ENCODE data around the gene PPP4C. TPM values are rescaled to one million over a fixed set of nuclear protein-coding genes. Genes with fewer than 3 reads are reported as not detected.
"Not testable (repeated sequence)": the region's sequence is repeated elsewhere in the genome, so short reads cannot be mapped to it uniquely, and the experiment has no call there.

The PPP4C gene
- 100 to 1,000 TPM; 114 to 124 TPM for total RNA-seq

DNA sequence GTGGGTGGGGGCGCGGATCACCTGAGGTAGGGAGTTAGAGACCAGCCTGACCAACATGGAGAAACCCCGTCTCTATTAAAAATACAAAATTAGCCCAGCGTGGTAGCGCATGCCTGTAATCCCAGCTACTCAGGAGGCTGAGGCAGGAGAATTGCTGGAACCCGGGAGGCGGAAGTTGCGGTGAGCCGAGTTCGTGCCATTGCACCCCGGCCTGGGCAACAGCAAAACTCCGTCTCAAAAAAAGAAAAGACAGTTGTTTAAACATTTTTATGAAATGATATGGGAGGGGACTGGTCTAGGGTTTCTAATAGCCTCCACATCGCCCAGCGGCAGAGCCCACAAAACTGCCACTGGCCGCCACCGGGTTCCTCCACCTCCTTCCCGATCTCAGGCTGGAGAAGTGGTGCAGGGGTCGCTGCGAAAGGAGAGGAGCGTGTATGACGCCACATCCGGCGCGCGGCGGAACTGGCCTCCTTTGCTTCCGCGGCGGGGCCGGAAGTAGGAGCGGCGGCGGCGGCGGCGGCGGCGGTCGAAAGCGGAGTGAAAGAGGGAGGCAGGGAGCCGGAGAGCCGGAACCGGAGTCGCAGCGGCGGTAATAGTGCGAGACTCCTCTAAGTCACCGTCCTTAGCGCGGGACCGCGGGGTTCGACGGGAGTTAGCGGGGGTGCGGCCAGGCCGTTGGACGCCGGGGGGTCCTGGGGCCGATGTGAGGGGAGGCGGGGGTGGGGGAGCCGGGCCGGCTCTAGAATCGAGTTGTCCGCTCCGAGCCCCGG is at the start of gene PPP4C:
Gene PPP4C, plus strand, starts transcription at position 492 of the 773 bp plus-strand sequence. CDS start 384 bp downstream, outside the sequence.
- peaks cover 11 to 29% of the 10 kb centered on the region in 2 donors for H3K36me3 Mint-ChIP-seq (ENCODE audit: insufficient read depth in 2 of 2)
- no peaks in the 10 kb centered on the region for H3K27me3 Mint-ChIP-seq (ENCODE audit: low read depth)
- H3K9me3 Mint-ChIP-seq, result no peaks in the 10 kb centered on the region
- H3K4me1 Mint-ChIP-seq (ENCODE audit: low read depth), result peaks cover 40% of the 10 kb centered on the region
- peak within 1 kb of the TSS; percentile 97 for H3K4me3 Mint-ChIP-seq
- DNase-seq, result peak; percentile 93 to 95
- H3K27ac Mint-ChIP-seq, result peak within 1 kb of the TSS; percentile 93
- ATAC-seq (replicated peaks in 1 of 2), result peak; percentile 93

DNA sequence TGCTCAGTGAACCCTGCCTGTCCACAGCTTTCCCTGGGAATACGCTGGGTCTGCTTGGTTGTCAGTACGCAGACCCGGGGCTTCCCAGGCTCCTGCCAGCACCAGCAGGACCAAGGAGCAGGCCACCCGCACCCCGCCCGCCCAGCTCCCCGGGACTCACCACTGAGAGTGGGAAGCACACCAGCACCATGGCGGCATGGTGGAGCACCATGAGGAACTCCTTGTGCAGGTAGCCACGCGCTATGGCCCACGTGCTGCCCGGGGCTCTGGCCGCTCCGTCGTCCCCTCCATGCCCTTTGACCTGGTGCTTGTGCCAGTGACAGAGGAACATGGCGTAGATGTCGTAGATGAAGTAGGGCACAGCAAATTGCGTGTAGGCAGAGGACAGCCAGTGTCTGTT is 49.3 kb upstream of the PPP4C start:
- ATAC-seq (replicated peaks in 1 of 2), result no peak
- H3K27me3 Mint-ChIP-seq (ENCODE audit: low read depth), result peaks cover 38% of the 10 kb centered on the region
- H3K36me3 Mint-ChIP-seq (ENCODE audit: insufficient read depth in 2 of 2), result no peaks in the 10 kb centered on the region
- no peaks in the 10 kb centered on the region for H3K9me3 Mint-ChIP-seq
- H3K27ac Mint-ChIP-seq, result no peak overlapping the region
- H3K4me3 Mint-ChIP-seq, result no peak overlapping the region
- no peak for DNase-seq
- H3K4me1 Mint-ChIP-seq (ENCODE audit: low read depth), result peaks cover 6% of the 10 kb centered on the region

GRCh38 chr16:30027588-30028437 is 48.0 kb upstream of the PPP4C start:
- no peak overlapping the region for H3K4me3 Mint-ChIP-seq
- ATAC-seq (replicated peaks in 1 of 2), result no peak
- peaks cover 13% of the 10 kb centered on the region for H3K4me1 Mint-ChIP-seq (ENCODE audit: low read depth)
- DNase-seq, result no peak
- H3K9me3 Mint-ChIP-seq, result no peaks in the 10 kb centered on the region
- H3K36me3 Mint-ChIP-seq (ENCODE audit: insufficient read depth in 2 of 2), result no peaks in the 10 kb centered on the region
- H3K27me3 Mint-ChIP-seq (ENCODE audit: low read depth), result peaks cover 47% of the 10 kb centered on the region
- H3K27ac Mint-ChIP-seq, result no peak overlapping the region

DNA sequence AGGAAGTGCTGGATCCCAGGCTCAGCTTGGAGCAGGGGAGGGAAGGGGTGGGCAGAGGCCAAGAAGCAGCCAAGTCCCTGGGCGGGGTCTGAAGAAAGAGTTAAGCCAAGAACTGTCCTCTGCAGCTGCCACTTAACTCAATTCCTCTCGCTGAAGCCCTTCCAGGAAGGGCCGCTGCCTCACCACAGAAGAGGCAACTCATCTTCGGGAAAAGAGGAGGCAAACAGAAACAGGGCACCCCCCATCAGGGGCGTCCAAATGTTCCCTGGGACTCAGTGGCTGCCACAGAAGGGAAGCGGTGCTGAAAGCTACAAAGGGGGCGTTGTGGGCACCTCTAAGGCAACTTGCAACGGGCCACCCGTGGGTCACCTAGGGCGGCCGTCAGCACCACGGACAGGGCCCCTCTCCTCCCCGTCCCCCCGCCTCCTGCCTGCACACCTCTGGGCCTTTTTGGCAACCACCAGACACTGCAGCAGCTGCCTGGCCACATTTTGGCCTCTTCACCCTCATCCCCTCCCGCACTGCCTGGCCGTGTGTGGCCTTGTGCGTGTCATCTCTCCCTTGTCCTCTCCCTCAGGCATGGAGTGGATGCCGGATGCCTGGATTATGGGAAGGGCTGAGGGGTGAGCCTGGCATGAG is 47.2 kb upstream of the PPP4C start:
- H3K4me1 Mint-ChIP-seq (ENCODE audit: low read depth), result peaks cover 13% of the 10 kb centered on the region
- H3K4me3 Mint-ChIP-seq, result no peak overlapping the region
- H3K27me3 Mint-ChIP-seq (ENCODE audit: low read depth), result peaks cover 47% of the 10 kb centered on the region
- no peaks in the 10 kb centered on the region for H3K9me3 Mint-ChIP-seq
- ATAC-seq (replicated peaks in 1 of 2), result no peak
- no peak overlapping the region for H3K27ac Mint-ChIP-seq
- no peaks in the 10 kb centered on the region for H3K36me3 Mint-ChIP-seq (ENCODE audit: insufficient read depth in 2 of 2)
- peak; percentile 41 for DNase-seq

- H3K9me3 Mint-ChIP-seq, result no peaks in the 10 kb centered on the region
- H3K4me3 Mint-ChIP-seq, result peak overlapping the region in 1 of 2 donors; percentile 39
- H3K27ac Mint-ChIP-seq, result no peak overlapping the region
- no peaks in the 10 kb centered on the region for H3K36me3 Mint-ChIP-seq (ENCODE audit: insufficient read depth in 2 of 2)
- peaks cover 13% of the 10 kb centered on the region for H3K4me1 Mint-ChIP-seq (ENCODE audit: low read depth)
- H3K27me3 Mint-ChIP-seq (ENCODE audit: low read depth), result peaks cover 47% of the 10 kb centered on the region
- no peak for DNase-seq
- ATAC-seq (replicated peaks in 1 of 2), result no peak
Measured at GRCh38 chr16:30030011-30030685, 45.6 kb upstream of the PPP4C start.

DNA sequence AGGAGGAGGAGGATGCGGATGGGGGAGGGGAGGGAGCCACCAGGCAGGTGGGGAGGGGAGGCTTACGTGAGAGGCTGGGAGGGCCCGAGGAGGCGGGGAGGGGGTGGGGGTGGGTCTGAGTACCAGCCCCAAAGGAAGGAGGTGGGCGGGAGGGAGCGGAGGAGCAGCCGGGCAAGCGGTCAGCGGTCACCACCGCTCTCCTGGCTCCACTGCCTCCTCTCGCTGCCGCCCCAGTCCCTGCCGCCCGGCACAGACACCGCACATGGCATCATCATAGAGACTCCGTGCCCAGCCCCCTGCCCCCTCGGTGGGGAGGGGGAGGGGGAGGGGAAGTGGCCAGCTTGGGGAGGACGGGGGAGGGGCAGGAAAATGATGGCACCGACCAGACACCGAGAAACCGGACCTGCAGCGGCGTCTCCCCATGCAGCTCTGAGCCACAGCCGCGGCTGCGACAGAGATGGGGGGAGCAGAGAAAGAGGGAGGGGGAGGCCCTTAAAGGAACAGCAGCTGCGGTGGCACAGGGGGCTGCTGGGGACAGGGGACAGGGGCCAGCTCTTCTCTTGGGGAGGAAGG is 44.9 kb upstream of the PPP4C start, which contains the start of gene TLCD3B:
Gene TLCD3B, minus strand, starts transcription at position 431 of the 573 bp plus-strand sequence. CDS start 744 bp downstream, outside the sequence.
- DNase-seq (no peak), ATAC-seq (replicated peaks in 1 of 2) (peak in 1 of 2 donors; percentile 17)
- H3K9me3 Mint-ChIP-seq, result no peaks in the 10 kb centered on the region
- H3K36me3 Mint-ChIP-seq (ENCODE audit: insufficient read depth in 2 of 2), result no peaks in the 10 kb centered on the region
- H3K27me3 Mint-ChIP-seq (ENCODE audit: low read depth), result peaks cover 53% of the 10 kb centered on the region
- no peak within 1 kb of the TSS for H3K27ac Mint-ChIP-seq
- H3K4me3 Mint-ChIP-seq, result peak within 1 kb of the TSS; percentile 39 to 63
- H3K4me1 Mint-ChIP-seq (ENCODE audit: low read depth), result peaks cover 13% of the 10 kb centered on the region

DNA sequence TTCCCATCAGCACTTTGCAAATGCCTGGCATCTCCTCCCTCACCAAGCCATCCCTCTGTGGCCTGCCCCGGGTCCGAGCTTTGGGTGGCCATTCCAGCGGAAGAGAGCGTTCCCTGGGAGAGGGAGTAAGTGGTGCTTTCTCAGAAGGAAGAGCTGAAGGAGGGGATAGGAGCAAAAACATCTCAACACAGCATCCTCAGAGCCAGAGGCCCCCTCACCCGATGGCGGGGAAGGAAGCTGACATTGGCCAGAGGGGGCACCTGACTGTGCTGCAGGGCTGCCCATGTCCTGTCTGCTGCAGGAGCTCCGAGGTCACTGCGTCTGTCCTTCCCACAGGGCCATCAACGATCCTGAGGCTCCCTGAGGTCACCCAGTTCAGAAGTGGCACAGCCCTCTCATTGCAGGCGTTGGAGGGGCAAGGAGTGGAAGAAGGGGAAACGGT is 44.3 kb upstream of the PPP4C start:
- Mint-ChIP-seq H3K36me3 (ENCODE audit: insufficient read depth in 2 of 2) (no peaks in the 10 kb centered on the region), H3K4me1 (ENCODE audit: low read depth) (peaks cover 13% of the 10 kb centered on the region), H3K4me3 (no peak overlapping the region), H3K27ac (no peak overlapping the region), H3K9me3 (no peaks in the 10 kb centered on the region), H3K27me3 (ENCODE audit: low read depth) (peaks cover 53% of the 10 kb centered on the region)
- DNase-seq, result no peak
- no peak for ATAC-seq (replicated peaks in 1 of 2)

DNA sequence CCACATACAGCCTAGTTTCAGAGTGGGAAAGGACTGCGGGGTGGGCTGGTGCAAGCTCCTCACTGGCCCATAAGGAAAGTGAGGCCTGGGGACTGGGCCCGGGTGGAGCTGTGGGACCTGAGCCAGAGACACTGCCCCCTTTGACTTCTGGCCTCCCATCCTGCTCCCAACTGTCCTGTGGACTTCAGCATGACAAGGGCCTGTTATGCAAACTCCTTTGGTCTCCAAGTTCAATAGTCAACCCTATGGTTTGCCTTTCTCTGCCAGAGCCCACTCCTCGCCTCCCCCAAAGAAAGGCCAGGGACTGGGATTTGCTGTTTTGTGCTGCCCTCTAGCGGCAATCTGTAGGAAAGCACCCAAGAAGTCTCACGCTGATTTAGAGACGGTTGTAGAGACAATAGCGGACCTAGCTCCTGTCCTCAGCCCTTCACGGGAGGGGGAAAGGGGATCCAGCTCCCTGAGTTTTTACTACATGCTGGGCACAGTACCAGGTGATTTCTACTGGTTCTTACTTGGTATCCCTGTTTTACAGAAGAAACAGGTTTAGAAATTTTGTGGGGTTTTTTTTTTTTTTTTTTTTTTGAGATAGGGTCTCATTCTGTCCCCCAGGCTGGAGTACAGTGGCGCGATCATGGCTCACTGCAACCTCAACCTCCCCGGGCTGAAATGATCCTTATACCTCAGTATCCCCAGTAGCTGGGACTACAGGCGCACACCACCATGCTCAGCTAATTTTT is 43.5 kb upstream of the PPP4C start:
- ATAC-seq (replicated peaks in 1 of 2) (peak; percentile 52 to 61), DNase-seq (peak; percentile 64 to 72)
- peaks cover 45% of the 10 kb centered on the region for H3K27me3 Mint-ChIP-seq (ENCODE audit: low read depth)
- peak overlapping the region; percentile 36 to 63 for H3K4me3 Mint-ChIP-seq
- peaks cover 13% of the 10 kb centered on the region for H3K4me1 Mint-ChIP-seq (ENCODE audit: low read depth)
- H3K27ac Mint-ChIP-seq, result no peak overlapping the region
- no peaks in the 10 kb centered on the region for H3K36me3 Mint-ChIP-seq (ENCODE audit: insufficient read depth in 2 of 2)
- H3K9me3 Mint-ChIP-seq, result no peaks in the 10 kb centered on the region

GRCh38 chr16:30033270-30033669 is 42.5 kb upstream of the PPP4C start:
- ATAC-seq (replicated peaks in 1 of 2) (peak; percentile 63 to 84), DNase-seq (peak; percentile 33 to 43)
- no peak overlapping the region for H3K27ac Mint-ChIP-seq
- H3K4me1 Mint-ChIP-seq (ENCODE audit: low read depth), result peaks cover 13% of the 10 kb centered on the region
- no peaks in the 10 kb centered on the region for H3K36me3 Mint-ChIP-seq (ENCODE audit: insufficient read depth in 2 of 2)
- H3K4me3 Mint-ChIP-seq, result peak overlapping the region in 1 of 2 donors; percentile 41
- H3K9me3 Mint-ChIP-seq, result no peaks in the 10 kb centered on the region
- peaks cover 35% of the 10 kb centered on the region for H3K27me3 Mint-ChIP-seq (ENCODE audit: low read depth)

DNA sequence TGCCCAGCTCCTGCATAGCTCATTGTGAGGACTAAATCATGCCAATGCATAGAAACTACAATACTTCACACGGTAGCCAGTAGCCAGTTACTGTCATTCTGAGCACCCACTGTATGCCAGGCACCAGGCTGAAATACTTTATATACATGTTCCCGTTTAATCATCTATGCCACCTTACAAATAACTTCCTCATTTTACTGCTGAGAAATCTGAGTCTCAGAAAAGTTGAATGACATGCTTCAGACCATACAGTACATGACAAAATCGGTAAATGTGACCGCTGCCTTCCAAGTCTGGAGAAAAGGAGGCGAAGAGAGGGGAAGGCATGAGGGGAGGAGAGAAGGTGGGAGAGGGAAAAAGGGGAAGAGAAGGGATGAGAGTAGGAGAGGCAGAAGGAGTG is 35.6 kb upstream of the PPP4C start:
- no peak overlapping the region for H3K27ac Mint-ChIP-seq
- no peak overlapping the region for H3K4me3 Mint-ChIP-seq
- H3K27me3 Mint-ChIP-seq (ENCODE audit: low read depth), result peaks cover 14% of the 10 kb centered on the region
- no peak for ATAC-seq (replicated peaks in 1 of 2)
- no peaks in the 10 kb centered on the region for H3K36me3 Mint-ChIP-seq (ENCODE audit: insufficient read depth in 2 of 2)
- no peak for DNase-seq
- peaks cover 5% of the 10 kb centered on the region for H3K4me1 Mint-ChIP-seq (ENCODE audit: low read depth)
- no peaks in the 10 kb centered on the region for H3K9me3 Mint-ChIP-seq

- H3K27me3 Mint-ChIP-seq (ENCODE audit: low read depth), result peaks cover 14% of the 10 kb centered on the region
- H3K27ac Mint-ChIP-seq; H3K4me1 Mint-ChIP-seq (ENCODE audit: low read depth); ATAC-seq (replicated peaks in 1 of 2); DNase-seq; H3K36me3 Mint-ChIP-seq (ENCODE audit: insufficient read depth in 2 of 2); H3K4me3 Mint-ChIP-seq; H3K9me3 Mint-ChIP-seq: not testable (repeated sequence)
Measured at GRCh38 chr16:30040690-30041089, 35.1 kb upstream of the PPP4C start.

GRCh38 chr16:30041841-30042240 is 34.0 kb upstream of the PPP4C start:
- H3K27ac Mint-ChIP-seq, result no peak overlapping the region

More at GRCh38 chr16:30041841-30042240, 34.0 kb upstream of the PPP4C start:
- H3K27me3 Mint-ChIP-seq (ENCODE audit: low read depth), result peaks cover 12% of the 10 kb centered on the region
- DNase-seq, result no peak
- H3K36me3 Mint-ChIP-seq (ENCODE audit: insufficient read depth in 2 of 2), result no peaks in the 10 kb centered on the region
- no peak for ATAC-seq (replicated peaks in 1 of 2)
- no peaks in the 10 kb centered on the region for H3K9me3 Mint-ChIP-seq
- H3K4me1 Mint-ChIP-seq (ENCODE audit: low read depth), result peaks cover 8% of the 10 kb centered on the region
- H3K4me3 Mint-ChIP-seq, result no peak overlapping the region
